Uterus (tissue), 2 donors: ENCODE measurements around the gene RBL2.

Experiments
- CTCF ChIP-seq, 4 experiments: fragments of 200-600 bp in 2 of 4; fragments of 450-650 bp in 2 of 4; sonication (generic) in 2 of 4; IDR thresholded peaks; one replicate each; pipeline ENCODE4 v1.5.1; 2016 to 2019; ENCODE audit warnings: antibody characterized with exemption in 4 of 4, mild to moderate bottlenecking in 2 of 4, moderate library complexity in 1 of 4
- POLR2A ChIP-seq, 2 donors: fragments of 450-650 bp; IDR thresholded peaks; one replicate each; pipeline ENCODE4 v1.6.1; 2016; ENCODE audit warnings: antibody characterized with exemption in 2 of 2, mild to moderate bottlenecking in 1 of 2, moderate library complexity in 1 of 2

GRCh38 chr16:53476867-53477266 is 42.6 kb downstream of the RBL2 start:
- no peak for TF ChIP-seq CTCF (IDR thresholded peaks at IDR 0.05)
- no peak for TF ChIP-seq POLR2A (IDR thresholded peaks at IDR 0.05)
